Measurements from ENCODE around the gene DLGAP1. TPM values are rescaled to one million over a fixed set of nuclear protein-coding genes. Genes with fewer than 3 reads are reported as not detected.
"Not testable (repeated sequence)": the region's sequence is repeated elsewhere in the genome, so short reads cannot be mapped to it uniquely, and the experiment has no call there.

DLGAP1 gene
- total RNA-seq, 1 experiment from 2014 or later, result not detected

- CTCF ChIA-PET, result interaction anchor here (0.7 to 1.7 kb wide), 3 partner anchors 13 to 57 kb away, joined by 3 to 5 read pairs (median 5); no protein-coding TSS in a partner anchor
- H3K27ac Mint-ChIP-seq (ENCODE audit: low read depth, unreplicated experiment), result no peak overlapping the region
Observed at GRCh38 chr18:3608488-3608887, 846.6 kb downstream of the DLGAP1 start.

GRCh38 chr18:3608099-3608453 lies 847.0 kb downstream of the DLGAP1 start:
- DNase-seq (ENCODE audit: unreplicated experiment); H3K27ac Mint-ChIP-seq (ENCODE audit: low read depth, unreplicated experiment); H3K4me1 Mint-ChIP-seq (ENCODE audit: insufficient read depth, unreplicated experiment); intact Hi-C loops (cut with micrococcal nuclease); H3K4me3 Mint-ChIP-seq (ENCODE audit: unreplicated experiment); H3K27me3 Mint-ChIP-seq (ENCODE audit: insufficient read depth, unreplicated experiment); BruUV-seq (replicated peaks); H3K9me3 Mint-ChIP-seq (ENCODE audit: unreplicated experiment): not testable (repeated sequence)
- H3K36me3 Mint-ChIP-seq (ENCODE audit: insufficient read depth, unreplicated experiment), result peaks cover 12% of the 10 kb centered on the region
- ChIA-PET CTCF (interaction anchor here (0.5 to 1.7 kb wide), 3 partner anchors 14 to 464 kb away, joined by 4 to 5 read pairs (median 5); no protein-coding TSS in a partner anchor), POLR2A (interaction anchor here (4.8 to 7.6 kb wide), 3 partner anchors 14 to 45 kb away, joined by 54 to 244 read pairs (median 184); no protein-coding TSS in a partner anchor)

More at GRCh38 chr18:3608488-3608887, 846.6 kb downstream of the DLGAP1 start:
- TF ChIP-seq CTCF (IDR thresholded peaks at IDR 0.05; ENCODE audit: unreplicated experiment), result no peak
- Mint-ChIP-seq H3K36me3 (ENCODE audit: insufficient read depth, unreplicated experiment) (peaks cover 12% of the 10 kb centered on the region), H3K4me1 (ENCODE audit: insufficient read depth, unreplicated experiment) (no peaks in the 10 kb centered on the region), H3K27me3 (ENCODE audit: insufficient read depth, unreplicated experiment) (no peaks in the 10 kb centered on the region), H3K4me3 (ENCODE audit: unreplicated experiment) (no peak overlapping the region), H3K9me3 (ENCODE audit: unreplicated experiment) (no peaks in the 10 kb centered on the region)
- POLR2A ChIA-PET, result interaction anchor here (4.8 to 7.6 kb wide), 3 partner anchors 14 to 44 kb away, joined by 54 to 244 read pairs (median 184); no protein-coding TSS in a partner anchor
- intact Hi-C loops (cut with micrococcal nuclease), result no loop called here
- no peak for DNase-seq (ENCODE audit: unreplicated experiment)
- no TSS peak for BruUV-seq (replicated peaks)

GRCh38 chr18:3607309-3608098 lies 847.6 kb downstream of the DLGAP1 start:
- CTCF ChIA-PET, result interaction anchor here (0.5 to 1.7 kb wide), 3 partner anchors 19 to 465 kb away, joined by 3 to 5 read pairs (median 4); no protein-coding TSS in a partner anchor
- Mint-ChIP-seq H3K4me3 (ENCODE audit: unreplicated experiment) (no peak overlapping the region), H3K4me1 (ENCODE audit: insufficient read depth, unreplicated experiment) (no peaks in the 10 kb centered on the region), H3K27ac (ENCODE audit: low read depth, unreplicated experiment) (no peak overlapping the region), H3K9me3 (ENCODE audit: unreplicated experiment) (no peaks in the 10 kb centered on the region), H3K36me3 (ENCODE audit: insufficient read depth, unreplicated experiment) (peaks cover 12% of the 10 kb centered on the region), H3K27me3 (ENCODE audit: insufficient read depth, unreplicated experiment) (no peaks in the 10 kb centered on the region)
- POLR2A ChIA-PET, result interaction anchor here (0.7 to 7.6 kb wide), 6 partner anchors 13 to 357 kb away, joined by 4 to 244 read pairs (median 70); partner anchors contain the start of gene MYL12B
- TF ChIP-seq CTCF (IDR thresholded peaks at IDR 0.05; ENCODE audit: unreplicated experiment), result no peak
- intact Hi-C loops (cut with micrococcal nuclease), result no loop called here
- no peak for DNase-seq (ENCODE audit: unreplicated experiment)
- BruUV-seq (replicated peaks), result no TSS peak

- DNase-seq (ENCODE audit: unreplicated experiment); H3K4me3 Mint-ChIP-seq (ENCODE audit: unreplicated experiment); intact Hi-C loops (cut with micrococcal nuclease); H3K4me1 Mint-ChIP-seq (ENCODE audit: insufficient read depth, unreplicated experiment); H3K27me3 Mint-ChIP-seq (ENCODE audit: insufficient read depth, unreplicated experiment); H3K27ac Mint-ChIP-seq (ENCODE audit: low read depth, unreplicated experiment); H3K9me3 Mint-ChIP-seq (ENCODE audit: unreplicated experiment); BruUV-seq (replicated peaks): not testable (repeated sequence)
- H3K36me3 Mint-ChIP-seq (ENCODE audit: insufficient read depth, unreplicated experiment), result peaks cover 12% of the 10 kb centered on the region
- CTCF ChIA-PET, result interaction anchor here (0.6 to 2.2 kb wide), 4 partner anchors 20 to 154 kb away, joined by 3 to 19 read pairs (median 6); no protein-coding TSS in a partner anchor
- POLR2A ChIA-PET, result interaction anchor here (0.7 to 7.6 kb wide), 9 partner anchors 12 to 356 kb away, joined by 3 to 244 read pairs (median 47); partner anchors contain the start of genes MYL12B and TGIF1
Observed at GRCh38 chr18:3606863-3607262, 848.2 kb downstream of the DLGAP1 start.
